IPS DF 6.9 (cell line): ENCODE results near the gene SNX30.

ENCODE experiments used
- DNase-seq: peaks from one replicate; pipeline ENCODE4 v3.0.0-alpha.2; 2013; ENCODE audit warnings: low read depth, low spot score
- H3K27ac ChIP-seq: one replicate; pipeline ENCODE4 v1.5.1; 2013; ENCODE audit warnings: low read length, control low read depth
- H3K27me3 ChIP-seq: 2 replicates; pipeline ENCODE4 v1.6.1; 2013; ENCODE audit warnings: mild to moderate bottlenecking, low read length; ENCODE audit not compliant: control insufficient read depth, insufficient read depth
- H3K36me3 ChIP-seq: 2 replicates; pipeline ENCODE4 v1.6.1; 2013; ENCODE audit warnings: low read length; ENCODE audit not compliant: control insufficient read depth, insufficient read depth
- H3K4me1 ChIP-seq: 2 replicates; pipeline ENCODE4 v1.6.1; 2013; ENCODE audit warnings: low read length; ENCODE audit not compliant: control insufficient read depth, insufficient read depth
- H3K4me3 ChIP-seq: 2 replicates; pipeline ENCODE4 v1.5.1; 2013; ENCODE audit warnings: mild to moderate bottlenecking, low read length
- H3K9me3 ChIP-seq: 2 replicates; pipeline ENCODE4 v1.6.1; 2013; ENCODE audit warnings: low read length, inconsistent platforms; ENCODE audit not compliant: control insufficient read depth, insufficient read depth
- WGBS: extraction: QIAGEN DNeasy Blood & Tissue Kit; methylation state at CpG from one replicate; pipeline ENCODE4 v1.1.7; 2013; ENCODE audit warnings: mixed read lengths, missing lambda C conversion rate; ENCODE audit not compliant: insufficient read length, insufficient coverage; 5-methylcytosine and 5-hydroxymethylcytosine counted together

The SNX30 gene

DNA sequence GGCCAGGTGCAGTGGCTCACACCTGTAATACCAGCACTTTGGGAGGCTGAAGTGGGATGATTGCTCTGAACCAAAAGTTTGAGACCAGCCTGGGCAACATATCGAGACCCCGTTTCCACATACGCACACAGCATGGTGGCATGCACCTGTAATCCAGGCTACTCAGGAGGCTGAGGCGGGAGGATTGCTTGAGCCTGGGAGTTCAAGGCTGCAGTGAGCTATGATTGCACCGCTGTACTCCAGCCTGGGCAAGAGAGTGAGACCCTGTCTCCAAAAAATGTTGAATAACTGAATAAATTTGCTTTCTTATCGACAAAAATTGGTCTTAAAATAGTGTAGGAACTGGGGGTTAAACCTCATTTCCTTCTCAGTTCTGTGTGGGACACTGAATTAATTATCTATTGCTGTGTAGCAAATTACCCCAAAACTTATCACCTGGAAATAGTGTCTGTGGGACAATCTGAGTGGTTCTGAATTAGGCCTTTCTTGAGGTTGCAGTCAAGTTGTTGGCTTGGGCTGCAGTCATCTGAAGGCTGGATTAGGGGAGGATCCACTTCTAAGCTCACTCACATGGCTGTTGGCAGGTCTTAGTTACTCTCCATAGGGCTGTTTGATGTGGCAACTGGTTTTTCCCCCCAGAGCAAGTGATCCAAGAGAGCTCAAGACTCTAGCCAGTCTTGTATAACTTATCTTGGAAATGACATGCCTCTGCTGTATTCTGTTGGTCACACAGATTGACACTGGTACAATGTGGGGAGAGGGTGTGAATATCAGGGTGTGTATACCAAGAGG, 2.0 kb downstream of the SNX30 start:
- no peak overlapping the region for H3K27ac ChIP-seq
- H3K36me3 ChIP-seq: no peaks in the 10 kb centered on the region
- DNase-seq: no peak
- peaks cover 4% of the 10 kb centered on the region; the same call in 1 of the 2 replicates for H3K4me1 ChIP-seq
- H3K4me3 ChIP-seq: no peak overlapping the region
- H3K27me3 ChIP-seq: no peaks in the 10 kb centered on the region
- H3K9me3 ChIP-seq: no peaks in the 10 kb centered on the region
- no CpG with 5 or more reads among the region's 6 CpGs for WGBS

DNA sequence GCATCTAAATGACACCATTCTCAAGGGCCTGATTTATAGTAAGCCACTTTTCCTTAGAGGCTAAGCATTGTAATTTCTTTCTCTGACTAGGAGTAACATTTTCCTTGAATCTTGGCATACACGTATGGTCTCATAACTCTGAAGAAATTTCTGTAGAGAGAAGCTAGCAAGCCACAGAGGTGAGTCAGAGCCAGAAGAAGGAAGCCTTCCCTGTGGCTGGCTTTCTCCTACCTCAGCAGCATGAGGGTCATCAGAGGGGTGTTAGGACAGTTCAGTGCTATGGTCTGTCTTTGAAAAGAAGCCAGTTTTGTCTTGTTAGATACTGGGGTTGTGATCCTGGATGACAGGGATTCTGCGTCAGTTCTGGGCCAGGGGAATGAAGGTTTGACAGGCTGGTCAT, 3.2 kb downstream of the SNX30 start:
- no CpG with 5 or more reads among the region's 2 CpGs for WGBS

DNA sequence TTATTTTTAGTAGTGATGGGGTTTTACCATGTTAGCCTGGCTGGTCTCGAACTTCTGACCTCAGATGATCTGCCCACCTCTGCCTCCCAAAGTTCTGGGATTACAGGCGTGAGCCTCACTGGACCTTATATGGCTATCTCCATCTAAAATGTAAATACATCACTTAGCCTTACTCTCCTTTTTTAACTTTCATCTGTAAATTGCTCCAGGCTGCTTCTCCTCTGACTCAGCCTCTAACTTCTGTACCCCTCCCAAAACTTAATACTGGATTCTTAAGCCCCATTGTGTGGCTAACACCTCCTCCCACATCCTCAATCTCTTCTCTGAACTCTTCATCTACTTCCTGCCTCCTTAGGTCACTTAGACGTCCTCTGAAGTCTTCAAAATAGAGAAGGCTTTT, 4.0 kb downstream of the SNX30 start:
- no peaks in the 10 kb centered on the region for H3K9me3 ChIP-seq
- no peak overlapping the region for H3K27ac ChIP-seq
- H3K4me3 ChIP-seq: no peak overlapping the region
- peaks cover 4% of the 10 kb centered on the region; the same call in 1 of the 2 replicates for H3K4me1 ChIP-seq
- H3K36me3 ChIP-seq: no peaks in the 10 kb centered on the region
- no peaks in the 10 kb centered on the region for H3K27me3 ChIP-seq
- DNase-seq: no peak
- no CpG with 5 or more reads among the region's 3 CpGs for WGBS

More for the DNA sequence above, 3.2 kb downstream of the SNX30 start:
- H3K27me3 ChIP-seq: no peaks in the 10 kb centered on the region
- H3K4me1 ChIP-seq: peaks cover 4% of the 10 kb centered on the region; the same call in 1 of the 2 replicates
- no peaks in the 10 kb centered on the region for H3K36me3 ChIP-seq
- H3K9me3 ChIP-seq: no peaks in the 10 kb centered on the region
- no peak overlapping the region for H3K27ac ChIP-seq
- DNase-seq: no peak
- H3K4me3 ChIP-seq: no peak overlapping the region

DNA sequence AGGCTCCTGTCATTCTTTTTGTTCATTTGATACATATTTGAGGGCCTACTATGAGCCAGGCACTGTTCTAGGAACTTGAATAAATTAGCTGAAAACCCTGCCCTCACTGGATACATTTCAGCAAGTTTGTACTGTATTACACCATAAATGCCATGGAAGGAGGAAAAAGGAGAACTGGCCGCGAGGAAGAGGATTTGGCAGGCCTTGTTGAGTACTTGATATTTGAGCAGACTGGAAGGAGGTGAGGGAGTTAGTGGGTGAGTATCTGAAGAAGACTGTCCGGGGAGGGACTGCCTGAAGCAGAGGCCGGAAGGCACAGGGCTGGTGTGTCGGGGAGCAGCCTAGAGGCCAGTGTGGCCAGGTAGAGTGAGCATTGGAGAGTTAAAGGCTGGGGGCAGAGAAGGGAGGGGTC, 4.5 kb downstream of the SNX30 start:
- no peak for DNase-seq
- Histone ChIP-seq H3K4me1 (peaks cover 4% of the 10 kb centered on the region; the same call in 1 of the 2 replicates), H3K9me3 (no peaks in the 10 kb centered on the region), H3K27me3 (no peaks in the 10 kb centered on the region), H3K36me3 (no peaks in the 10 kb centered on the region), H3K27ac (no peak overlapping the region), H3K4me3 (no peak overlapping the region)
- WGBS: no CpG with 5 or more reads among the region's 5 CpGs

DNA sequence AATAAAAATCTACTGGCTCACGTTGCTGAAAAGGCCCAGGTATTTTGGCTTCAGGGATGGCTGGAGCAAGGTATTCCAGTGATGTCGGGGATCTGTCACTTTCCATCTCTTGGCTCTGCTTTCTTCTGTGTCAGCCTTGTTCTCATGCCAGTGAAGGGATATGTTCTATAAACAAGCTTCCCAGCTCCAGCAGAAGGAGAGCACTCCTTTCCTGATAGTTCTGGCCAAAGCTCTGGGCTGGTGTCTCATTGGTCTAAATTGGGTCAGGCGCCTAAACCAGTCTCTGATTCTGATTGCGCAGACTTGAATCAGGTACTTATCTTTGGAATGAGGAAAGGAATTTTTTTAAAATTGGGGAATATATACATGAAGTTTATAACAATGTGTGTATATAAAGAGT, 5.1 kb downstream of the SNX30 start:
- Histone ChIP-seq H3K4me3 (no peak overlapping the region), H3K4me1 (peaks cover 1% of the 10 kb centered on the region; the same call in 1 of the 2 replicates), H3K27ac (no peak overlapping the region), H3K27me3 (no peaks in the 10 kb centered on the region), H3K9me3 (no peaks in the 10 kb centered on the region), H3K36me3 (no peaks in the 10 kb centered on the region)
- WGBS: no CpG with 5 or more reads among the region's 4 CpGs
- no peak for DNase-seq

DNA sequence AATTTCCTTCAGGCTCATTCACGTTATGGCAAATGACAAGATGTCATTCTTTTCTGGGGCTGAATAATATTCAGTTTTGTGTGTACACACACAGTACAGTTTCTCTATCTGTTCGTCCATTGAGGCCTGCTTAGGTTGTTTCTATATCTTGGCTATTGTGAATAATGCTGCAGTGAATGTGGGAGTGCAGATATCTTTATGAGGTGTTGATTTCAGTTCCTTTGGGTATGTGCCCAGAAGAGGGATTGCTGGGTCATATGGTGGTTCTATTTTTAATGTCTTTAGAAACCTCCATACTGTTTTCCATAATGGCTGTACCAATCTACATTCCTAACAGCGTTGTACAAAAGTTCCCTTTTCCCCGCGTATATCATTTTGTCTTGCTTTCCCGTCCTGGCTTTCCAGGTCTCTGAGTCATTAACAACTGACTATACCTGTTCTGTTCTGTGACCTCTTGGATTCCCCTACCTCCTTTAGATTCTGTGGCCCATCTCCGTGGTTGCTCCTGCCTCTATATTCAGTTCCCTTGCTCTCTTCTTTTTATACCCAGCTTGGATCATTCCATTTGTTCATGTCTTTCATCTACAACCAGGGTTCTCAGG, 6.8 kb downstream of the SNX30 start:
- Histone ChIP-seq H3K4me1 (no peaks in the 10 kb centered on the region), H3K27me3 (no peaks in the 10 kb centered on the region), H3K36me3 (no peaks in the 10 kb centered on the region), H3K9me3 (no peaks in the 10 kb centered on the region), H3K4me3 (no peak overlapping the region), H3K27ac (no peak overlapping the region)
- no CpG with 5 or more reads among the region's 7 CpGs for WGBS
- no peak for DNase-seq

DNA sequence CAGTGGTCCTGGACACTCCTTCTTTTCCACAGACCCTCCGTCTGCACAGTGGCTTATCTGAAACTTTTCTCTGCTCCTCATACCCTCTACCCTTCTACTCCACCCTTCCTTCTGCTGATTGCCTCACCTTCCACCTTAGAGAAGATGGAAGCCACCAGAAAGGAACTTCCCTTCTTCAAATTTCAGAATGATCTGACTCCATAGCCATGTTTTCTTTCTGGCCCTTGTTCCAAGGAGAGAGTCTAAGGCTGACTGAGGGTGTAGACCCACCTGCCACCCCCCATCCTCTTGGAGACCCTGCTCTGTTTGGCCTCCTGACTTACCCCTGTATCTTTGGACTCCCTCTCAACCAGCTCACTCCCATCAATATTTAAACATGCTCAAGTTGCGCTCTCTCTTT, 7.4 kb downstream of the SNX30 start:
- Histone ChIP-seq H3K27me3 (no peaks in the 10 kb centered on the region), H3K27ac (no peak overlapping the region), H3K9me3 (no peaks in the 10 kb centered on the region), H3K36me3 (no peaks in the 10 kb centered on the region), H3K4me1 (0 out of 2 replicates have a peak, but pooled peaks cover 1% of the 10 kb centered on the region), H3K4me3 (no peak overlapping the region)
- WGBS: no CpG with 5 or more reads among the region's 2 CpGs
- DNase-seq: no peak

DNA sequence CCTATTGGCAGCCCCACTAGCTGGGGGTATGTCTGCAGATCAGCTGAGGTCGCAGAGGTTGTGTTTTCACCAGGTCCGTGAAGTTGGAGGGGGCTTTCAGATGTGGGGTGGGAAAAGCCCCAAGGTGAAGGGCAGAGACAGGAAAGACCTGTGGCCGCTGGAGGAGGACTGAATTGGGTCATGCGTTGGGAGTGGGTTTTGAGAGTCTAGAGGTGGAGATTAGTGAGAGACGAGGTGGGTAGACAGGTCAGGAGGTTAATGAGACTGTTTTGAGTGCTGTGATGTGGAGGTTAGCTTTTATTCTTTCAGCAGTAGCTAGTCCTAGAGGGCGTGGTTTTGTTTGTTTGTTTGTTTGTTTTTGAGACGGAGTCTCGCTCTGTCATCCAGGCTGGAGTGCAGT, 10.3 kb downstream of the SNX30 start:
- 100% methylated on average over 2 of the region's 8 CpGs for WGBS

DNA sequence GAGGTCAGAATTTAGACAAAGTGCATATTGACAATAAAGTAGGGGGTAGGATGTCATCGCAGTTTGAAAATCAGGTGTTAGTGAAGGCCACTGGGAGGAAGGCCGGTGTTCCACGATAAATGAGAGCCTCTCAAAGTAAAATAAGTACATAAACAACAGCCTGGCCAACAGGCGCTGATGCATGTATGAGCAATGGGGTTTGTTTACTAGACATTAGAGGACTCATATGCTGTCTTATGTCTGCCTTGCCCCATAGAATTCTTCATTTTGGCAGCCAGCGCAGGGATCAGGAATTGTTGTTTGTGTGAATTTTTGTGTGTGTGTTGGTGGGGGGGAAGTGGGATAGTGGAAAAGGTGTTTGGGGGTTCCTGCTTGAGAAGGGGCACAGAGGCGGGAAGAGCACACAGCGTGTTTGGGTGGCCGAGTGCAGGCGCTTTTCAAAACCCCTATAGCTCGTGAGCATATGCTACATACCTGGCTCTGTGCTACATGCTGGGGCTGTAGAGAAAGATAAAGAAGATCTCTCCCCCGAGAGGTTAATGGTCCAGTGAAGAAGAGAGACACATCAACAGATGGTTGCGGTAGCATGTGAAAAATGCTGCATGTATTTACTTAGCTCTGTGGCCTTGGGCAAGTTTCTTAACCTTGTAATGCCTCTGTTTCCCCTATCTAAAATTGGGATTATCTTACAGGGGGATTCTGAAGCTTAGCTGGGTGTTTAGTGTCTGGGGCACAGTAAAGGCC, 11.5 kb downstream of the SNX30 start:
- Histone ChIP-seq H3K36me3 (no peaks in the 10 kb centered on the region), H3K27ac (no peak overlapping the region), H3K9me3 (no peaks in the 10 kb centered on the region), H3K4me3 (no peak overlapping the region), H3K27me3 (no peaks in the 10 kb centered on the region), H3K4me1 (0 out of 2 replicates have a peak, but pooled peaks cover 1% of the 10 kb centered on the region)
- DNase-seq: no peak
- WGBS: no CpG with 5 or more reads among the region's 12 CpGs

More for the DNA sequence above, 10.3 kb downstream of the SNX30 start:
- H3K27ac ChIP-seq: no peak overlapping the region
- H3K4me1 ChIP-seq: 0 out of 2 replicates have a peak, but pooled peaks cover 1% of the 10 kb centered on the region
- H3K4me3 ChIP-seq: no peak overlapping the region
- no peak for DNase-seq
- H3K36me3 ChIP-seq: no peaks in the 10 kb centered on the region
- no peaks in the 10 kb centered on the region for H3K9me3 ChIP-seq
- no peaks in the 10 kb centered on the region for H3K27me3 ChIP-seq

DNA sequence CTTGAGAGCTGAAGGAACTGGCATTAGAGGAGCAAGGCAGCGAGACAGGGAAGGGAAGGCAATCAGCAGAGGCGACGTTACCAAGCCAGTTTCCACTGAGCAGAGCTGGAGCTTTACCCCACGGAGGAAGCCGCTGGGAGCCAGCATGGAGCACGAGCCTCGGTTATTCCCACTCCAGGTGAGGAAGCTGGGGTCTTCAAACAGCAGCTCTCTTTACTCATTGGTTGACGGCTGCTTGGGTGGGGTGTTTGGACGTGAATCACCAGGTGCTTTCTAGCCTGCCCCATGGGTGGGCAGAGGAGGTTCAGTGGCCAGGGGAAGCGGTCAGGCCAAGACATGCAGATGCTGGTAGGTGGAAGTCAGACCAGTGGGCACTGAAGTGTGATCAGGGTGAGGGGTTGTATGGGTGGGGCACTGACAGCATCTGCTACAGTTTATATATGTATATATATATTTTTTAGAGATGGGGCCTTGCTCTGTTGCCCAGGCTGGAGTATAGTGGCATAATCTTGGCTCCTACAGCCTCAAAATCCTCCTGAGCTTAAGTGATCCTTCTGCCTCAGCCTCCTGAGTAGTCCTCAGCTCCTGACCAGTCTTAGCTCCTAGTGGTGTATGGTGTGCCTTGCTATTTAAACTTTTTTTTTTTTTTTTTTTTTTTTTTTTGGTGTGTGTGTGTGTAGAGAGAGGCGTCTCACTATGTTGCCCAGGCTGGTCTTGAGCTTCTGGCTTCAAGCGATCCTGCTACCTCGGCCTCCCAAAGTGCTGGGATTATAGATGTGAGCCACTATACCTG, 12.4 kb downstream of the SNX30 start:
- no peaks in the 10 kb centered on the region for H3K9me3 ChIP-seq
- no peaks in the 10 kb centered on the region for H3K36me3 ChIP-seq
- WGBS: no CpG with 5 or more reads among the region's 13 CpGs
- no peak for DNase-seq
- H3K27me3 ChIP-seq: no peaks in the 10 kb centered on the region
- H3K4me3 ChIP-seq: no peak overlapping the region
- no peak overlapping the region for H3K27ac ChIP-seq
- H3K4me1 ChIP-seq: 0 out of 2 replicates have a peak, but pooled peaks cover 1% of the 10 kb centered on the region
